ENCODE measurements around the gene CLIC4.
"Not testable (repeated sequence)": the region's sequence is repeated elsewhere in the genome, so short reads cannot be mapped to it uniquely, and the experiment has no call there.

The CLIC4 gene

GRCh38 chr1:24720152-24720551, 25.1 kb upstream of the CLIC4 start:
- DNase-seq, result no peak

DNA sequence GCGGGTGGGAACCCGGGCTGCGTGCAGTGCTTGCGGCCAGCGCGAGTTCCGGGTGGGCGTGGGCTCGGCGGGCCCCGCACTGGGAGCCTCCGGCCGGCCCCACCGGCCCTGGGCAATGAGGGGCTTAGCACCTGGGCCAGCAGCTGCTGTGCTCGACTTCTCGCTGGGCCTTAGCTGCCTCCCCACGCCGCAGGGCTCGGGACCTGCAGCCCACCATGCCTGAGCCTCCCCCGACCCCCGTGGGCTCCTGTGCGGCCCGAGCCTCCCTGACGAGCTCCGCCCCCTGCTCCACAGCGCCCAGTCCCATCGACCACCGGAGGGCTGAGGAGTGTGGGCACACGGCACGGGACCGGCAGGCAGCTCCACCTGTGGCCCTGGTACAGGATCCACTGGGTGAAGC, 23.7 kb upstream of the CLIC4 start:
- DNase-seq, result no peak

- DNase-seq, result not testable (repeated sequence)
Measured at GRCh38 chr1:24722073-24723035, 22.9 kb upstream of the CLIC4 start.

DNA sequence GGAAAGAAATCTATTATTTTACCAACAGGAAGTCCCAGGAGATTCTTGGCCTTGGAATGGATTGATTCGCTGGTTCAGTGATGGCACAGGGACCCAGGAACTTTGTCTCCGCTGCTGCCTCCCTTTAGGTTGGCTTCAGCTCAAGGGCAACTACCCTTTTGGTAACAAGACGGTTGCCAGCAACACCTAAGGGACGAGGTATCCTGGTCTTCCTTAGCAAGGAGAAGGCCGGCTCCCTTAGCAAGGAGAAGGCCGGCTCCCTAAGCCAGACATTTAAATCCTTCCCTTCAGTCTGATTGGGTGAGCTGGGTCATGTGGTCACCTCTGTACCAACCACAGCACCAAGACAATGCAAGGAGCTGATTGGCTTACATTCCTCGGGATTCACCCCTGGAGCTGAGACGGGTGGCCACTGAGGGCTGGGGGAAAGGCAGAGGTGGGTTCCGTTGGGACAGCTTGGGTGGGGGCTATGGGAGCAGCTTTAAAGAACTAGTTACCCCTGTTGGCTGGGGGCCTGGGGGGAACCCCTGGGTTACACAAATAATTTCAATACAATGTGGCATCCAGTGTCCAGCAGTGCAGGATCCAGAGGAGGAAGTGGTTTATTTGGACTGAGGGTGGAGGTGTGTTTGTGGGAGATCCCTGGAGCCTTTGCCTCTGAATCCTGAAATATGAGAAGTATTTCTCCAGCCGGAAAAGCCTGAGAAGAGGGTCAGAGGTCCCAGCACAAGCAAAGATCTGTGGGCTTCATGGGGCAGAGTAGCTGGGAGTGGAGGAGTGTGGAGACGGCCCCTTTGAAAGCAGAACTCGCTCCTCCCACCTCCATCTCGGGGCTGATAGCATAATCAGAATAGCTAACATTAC, 20.7 kb upstream of the CLIC4 start:
- no peak for DNase-seq

DNA sequence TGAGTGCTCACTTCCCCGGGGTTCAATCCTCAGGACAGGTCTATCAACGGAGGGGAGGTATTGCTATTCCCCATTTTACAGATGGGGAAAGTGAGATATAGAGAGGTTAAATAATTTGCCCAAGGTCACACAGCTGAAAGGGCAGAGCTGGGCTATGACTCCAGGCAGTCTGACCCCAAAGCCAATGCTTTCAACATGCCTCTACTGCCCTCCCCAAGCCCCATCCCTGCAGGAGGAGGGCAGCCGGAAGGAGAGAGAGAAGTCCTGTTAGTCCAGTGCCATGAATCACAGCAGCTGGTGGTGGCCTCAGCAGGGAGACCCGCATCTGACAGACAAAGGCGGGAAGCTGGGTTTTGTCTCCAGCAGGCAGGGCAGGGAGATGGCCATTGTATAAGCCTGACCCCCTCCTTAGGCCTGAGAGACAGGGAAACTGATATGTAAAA, 20.0 kb upstream of the CLIC4 start:
- DNase-seq, result no peak

DNA sequence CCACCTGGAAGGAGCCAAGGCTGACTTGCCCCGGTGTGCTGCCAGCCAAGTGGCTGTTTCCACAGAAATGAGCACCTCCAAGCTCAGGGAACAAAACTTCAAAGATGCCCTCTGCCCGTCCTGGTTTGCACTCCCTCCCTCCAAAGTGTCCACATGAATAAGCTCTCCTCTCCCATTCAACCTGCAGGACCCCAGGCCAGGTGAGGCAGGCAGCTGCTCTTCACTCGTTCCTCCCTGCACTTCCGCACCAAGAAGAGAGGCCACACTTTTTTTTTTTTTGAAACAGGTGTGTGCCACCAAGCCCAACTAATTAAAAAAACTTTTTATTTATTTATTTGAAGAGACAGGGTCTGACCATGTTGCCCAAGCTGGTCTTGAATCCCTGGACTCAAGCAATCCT, 18.5 kb upstream of the CLIC4 start:
- DNase-seq, result no peak

GRCh38 chr1:24727501-24728216, 17.6 kb upstream of the CLIC4 start:
- no peak for DNase-seq

- DNase-seq, result no peak
Measured at GRCh38 chr1:24728982-24729381, 16.3 kb upstream of the CLIC4 start.

DNA sequence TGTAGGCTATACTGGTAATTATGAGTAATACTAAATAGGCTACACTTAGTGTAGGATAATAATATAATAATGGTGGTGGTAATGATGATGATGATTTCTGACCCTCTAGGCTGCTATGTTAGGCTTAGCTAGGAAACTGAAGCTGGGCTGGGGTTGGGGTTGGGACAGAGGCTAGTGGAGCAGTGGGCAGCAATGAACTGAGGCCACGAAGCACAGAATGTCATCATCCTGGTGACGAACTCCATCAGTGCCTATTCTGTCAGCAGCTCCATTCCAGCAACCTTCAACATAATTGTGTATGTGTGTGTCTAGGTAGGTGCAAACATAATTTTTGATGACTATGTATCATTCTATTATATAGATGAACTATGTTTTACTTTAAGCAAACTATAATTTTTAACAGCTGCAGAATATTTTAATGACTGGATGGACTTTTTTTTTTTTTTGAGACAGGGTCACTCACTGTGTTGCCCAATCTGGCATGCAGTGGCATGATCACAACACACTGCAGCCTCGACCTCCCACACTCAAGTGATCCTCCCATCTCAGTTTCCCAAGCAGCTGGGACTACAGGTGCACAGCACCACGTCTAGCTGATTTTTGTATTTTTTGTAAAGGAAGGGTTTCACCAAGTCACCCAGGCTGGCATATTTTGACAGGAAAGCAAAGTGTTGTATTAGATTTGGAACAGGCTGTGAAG, 12.9 kb upstream of the CLIC4 start:
- DNase-seq, result no peak

DNA sequence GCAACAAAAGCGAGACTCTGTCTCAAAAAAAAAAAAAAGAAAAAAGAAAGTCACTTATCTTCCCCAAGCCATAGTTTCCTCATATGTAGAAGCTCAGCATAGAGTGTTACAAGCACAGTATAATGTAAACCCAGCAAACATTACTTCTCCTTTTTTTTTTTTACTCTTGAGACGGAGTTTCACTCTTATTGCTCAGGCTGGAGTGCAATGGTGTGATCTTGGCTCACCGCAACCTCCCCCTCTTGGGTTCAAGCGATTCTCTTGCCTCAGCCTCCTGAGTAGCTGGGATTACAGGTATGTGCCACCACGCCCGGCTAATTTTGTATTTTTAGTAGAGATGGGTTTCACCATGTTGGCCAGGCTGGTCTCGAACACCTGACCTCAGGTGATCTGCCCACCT, 11.9 kb upstream of the CLIC4 start:
- not testable (repeated sequence) for DNase-seq

DNA sequence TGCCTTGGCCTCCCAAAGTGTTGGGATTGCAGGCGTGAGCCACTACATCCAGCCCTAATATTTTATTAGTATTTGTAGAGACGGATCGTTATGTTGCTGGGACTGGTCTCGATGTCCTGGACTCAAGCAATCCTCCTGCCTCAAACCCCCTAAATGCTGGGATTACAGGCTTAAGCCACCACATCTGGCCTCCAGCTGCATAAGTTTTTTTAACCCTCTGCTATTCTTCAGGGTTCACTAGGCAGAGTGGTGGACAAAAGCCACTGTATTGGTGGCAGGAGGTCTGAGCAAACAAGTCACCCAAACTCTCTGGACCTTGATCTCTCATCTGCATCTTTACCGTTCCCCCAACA, 10.1 kb upstream of the CLIC4 start:
- no peak for DNase-seq

DNA sequence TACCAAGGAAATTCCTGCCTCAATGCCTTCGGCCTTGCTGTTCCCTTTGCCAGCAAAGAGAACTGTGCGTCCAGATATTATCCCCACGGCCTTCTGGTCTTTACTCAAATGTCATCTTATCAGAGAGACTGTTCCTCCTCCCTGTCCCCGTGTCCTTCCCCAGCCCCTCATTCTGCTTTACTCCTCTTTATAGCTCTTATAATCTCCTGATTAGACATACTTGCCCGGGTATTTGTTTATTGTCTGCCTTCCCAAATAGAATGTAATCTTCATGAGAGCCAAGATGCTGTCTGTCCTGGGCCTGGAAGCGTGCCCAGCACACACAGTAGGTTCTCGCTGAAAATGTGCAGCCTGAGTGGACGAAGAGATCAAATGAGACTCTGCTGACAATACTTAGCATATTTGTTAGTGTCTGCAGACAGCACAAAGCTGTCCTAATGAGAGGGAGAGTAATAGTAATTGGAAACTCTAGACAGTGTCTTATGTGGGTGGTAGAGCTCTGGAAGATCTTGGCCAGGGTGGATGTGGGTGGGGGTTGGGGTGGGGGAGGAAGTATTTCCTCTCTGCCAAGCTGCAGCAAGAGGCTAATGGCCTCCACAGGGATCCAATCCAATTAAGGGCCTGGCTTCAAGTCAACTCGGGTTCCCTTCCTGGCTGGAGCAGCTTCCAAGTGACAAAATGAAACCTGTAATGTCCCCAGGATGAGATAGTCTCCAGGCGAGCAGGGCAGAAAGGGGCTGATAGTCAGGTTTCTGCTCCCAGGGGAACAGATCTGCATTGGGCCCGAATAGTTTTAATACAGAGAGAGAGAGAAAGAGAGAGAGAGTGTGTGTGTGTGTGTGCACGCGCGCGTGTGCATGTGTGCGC, 9.5 kb upstream of the CLIC4 start:
- no peak for DNase-seq

- DNase-seq, result no peak
Measured at GRCh38 chr1:24737368-24738117, 7.7 kb upstream of the CLIC4 start.

GRCh38 chr1:24739241-24739640, 6.0 kb upstream of the CLIC4 start:
- DNase-seq, result no peak

DNA sequence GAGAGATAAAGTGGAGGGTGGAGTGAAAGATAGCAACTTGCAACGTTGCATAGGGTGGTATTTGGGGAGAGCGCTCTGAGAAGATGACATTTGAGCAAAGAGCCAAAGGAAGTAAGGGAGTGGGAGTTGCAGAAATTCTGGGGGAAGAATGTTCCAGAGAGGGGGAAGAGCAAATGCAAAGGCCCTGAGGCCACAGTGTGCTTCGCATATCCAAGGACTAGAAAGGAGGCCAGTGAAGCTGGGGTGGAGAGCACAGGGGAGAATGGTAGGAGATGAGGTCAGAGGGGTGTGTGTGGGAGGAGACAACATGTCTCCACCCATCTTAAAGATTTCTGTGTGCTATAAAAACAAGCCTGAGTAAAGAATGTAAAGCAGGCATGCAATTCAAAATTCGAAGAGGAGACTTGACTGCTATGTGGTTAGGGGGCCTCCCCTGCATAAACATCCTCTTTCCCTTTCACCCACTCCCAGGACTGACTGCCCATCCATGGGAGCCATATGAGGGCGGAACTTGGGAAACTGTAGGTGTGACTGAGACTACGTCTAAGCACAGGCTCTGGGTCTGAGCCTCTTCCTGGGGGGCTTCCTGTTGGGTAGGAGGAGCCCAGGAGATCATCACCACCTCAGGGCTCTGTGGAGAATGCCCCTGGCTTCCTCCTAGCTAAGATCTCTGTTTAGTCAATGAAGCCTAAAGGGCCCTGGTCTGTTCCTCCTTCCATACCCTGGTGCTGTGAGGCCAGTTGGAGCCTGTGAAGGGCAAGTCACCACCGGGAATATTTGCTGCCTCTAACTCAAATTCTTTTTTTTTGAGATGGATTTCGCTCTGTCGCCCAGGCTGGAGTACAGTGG, 2.9 kb upstream of the CLIC4 start:
- no peak for DNase-seq

- no peak for DNase-seq
Measured at GRCh38 chr1:24743404-24744211, 1.6 kb upstream of the CLIC4 start.

DNA sequence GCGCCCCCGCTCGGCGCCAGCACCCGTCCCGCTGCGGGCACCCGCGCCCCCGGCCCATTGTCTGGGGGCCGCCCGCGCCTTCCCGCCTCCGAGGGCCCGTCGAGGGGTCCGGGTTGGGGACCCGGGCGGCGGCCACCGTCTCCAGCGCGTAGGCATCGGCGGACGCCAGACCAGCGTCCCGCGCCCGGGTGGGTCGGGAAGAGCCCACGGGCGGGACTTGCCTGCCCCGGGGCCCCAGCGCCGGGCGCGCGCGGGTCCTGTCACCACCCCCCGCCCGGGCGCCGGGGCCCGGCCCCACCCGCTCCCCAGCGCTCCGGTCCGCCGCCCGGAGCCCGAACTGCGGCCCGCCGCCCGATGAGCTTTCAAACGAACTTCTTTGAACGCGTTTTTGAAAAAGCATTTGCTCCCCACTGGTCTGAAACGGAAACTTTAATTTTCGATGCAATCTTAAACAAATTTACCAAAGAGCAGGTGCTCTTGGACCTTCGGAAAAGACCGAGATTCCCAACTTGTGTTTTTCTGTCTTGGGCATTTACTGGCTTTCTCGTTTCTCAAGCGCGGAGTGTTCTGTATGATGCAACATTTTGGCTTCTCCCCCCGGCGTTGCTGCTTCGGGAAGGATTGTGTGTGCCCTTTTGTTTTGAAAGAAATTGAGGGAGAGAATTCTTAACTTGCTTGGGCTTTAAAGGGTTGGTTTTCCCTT, 615 bp downstream of the CLIC4 start:
- no peak for DNase-seq
